OCI-M2 (cell line): ENCODE results near the gene ATP6V1G2.
A peak's percentile ranks its signal among the peaks of the same experiment; 100 is the strongest.

Experiments
- DNase-seq: peaks from one replicate; lab custom pipeline; 2025; ENCODE audit not compliant: unreplicated experiment; lab: John Stamatoyannopoulos, UW

ATP6V1G2 gene

DNA sequence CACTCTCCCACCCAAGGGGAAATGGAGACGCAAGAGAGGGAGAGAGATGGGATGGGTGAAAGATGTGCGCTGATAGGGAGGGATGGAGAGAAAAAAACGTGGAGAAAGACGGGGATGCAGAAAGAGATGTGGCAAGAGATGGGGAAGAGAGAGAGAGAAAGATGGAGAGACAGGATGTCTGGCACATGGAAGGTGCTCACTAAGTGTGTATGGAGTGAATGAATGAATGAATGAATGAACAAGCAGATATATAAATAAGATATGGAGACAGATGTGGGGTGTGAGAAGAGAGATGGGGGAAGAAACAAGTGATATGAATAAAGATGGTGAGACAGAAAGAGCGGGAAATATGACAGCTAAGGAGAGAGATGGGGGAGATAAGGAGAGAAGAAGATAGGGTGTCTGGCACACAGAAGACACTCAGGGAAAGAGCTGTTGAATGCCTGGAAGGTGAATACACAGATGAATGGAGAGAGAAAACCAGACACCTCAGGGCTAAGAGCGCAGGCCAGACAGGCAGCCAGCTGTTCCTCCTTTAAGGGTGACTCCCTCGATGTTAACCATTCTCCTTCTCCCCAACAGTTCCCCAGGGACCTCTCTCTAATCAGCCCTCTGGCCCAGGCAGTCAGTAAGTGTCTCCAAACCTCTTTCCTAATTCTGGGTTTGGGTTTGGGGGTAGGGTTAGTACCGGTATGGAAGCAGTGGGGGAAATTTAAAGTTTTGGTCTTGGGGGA is 29.7 kb upstream of the ATP6V1G2 start:
- DNase-seq, result no peak

DNA sequence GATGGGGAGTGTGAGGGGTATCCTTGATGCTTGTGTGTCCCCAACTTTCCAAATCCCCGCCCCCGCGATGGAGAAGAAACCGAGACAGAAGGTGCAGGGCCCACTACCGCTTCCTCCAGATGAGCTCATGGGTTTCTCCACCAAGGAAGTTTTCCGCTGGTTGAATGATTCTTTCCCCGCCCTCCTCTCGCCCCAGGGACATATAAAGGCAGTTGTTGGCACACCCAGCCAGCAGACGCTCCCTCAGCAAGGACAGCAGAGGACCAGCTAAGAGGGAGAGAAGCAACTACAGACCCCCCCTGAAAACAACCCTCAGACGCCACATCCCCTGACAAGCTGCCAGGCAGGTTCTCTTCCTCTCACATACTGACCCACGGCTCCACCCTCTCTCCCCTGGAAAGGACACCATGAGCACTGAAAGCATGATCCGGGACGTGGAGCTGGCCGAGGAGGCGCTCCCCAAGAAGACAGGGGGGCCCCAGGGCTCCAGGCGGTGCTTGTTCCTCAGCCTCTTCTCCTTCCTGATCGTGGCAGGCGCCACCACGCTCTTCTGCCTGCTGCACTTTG is 29.0 kb upstream of the ATP6V1G2 start, which contains the start of gene TNF:
TNF (plus strand) TSS at position 231 of the 567 bp plus-strand sequence; CDS start at position 408, 177 bp downstream.
- no peak for DNase-seq

DNA sequence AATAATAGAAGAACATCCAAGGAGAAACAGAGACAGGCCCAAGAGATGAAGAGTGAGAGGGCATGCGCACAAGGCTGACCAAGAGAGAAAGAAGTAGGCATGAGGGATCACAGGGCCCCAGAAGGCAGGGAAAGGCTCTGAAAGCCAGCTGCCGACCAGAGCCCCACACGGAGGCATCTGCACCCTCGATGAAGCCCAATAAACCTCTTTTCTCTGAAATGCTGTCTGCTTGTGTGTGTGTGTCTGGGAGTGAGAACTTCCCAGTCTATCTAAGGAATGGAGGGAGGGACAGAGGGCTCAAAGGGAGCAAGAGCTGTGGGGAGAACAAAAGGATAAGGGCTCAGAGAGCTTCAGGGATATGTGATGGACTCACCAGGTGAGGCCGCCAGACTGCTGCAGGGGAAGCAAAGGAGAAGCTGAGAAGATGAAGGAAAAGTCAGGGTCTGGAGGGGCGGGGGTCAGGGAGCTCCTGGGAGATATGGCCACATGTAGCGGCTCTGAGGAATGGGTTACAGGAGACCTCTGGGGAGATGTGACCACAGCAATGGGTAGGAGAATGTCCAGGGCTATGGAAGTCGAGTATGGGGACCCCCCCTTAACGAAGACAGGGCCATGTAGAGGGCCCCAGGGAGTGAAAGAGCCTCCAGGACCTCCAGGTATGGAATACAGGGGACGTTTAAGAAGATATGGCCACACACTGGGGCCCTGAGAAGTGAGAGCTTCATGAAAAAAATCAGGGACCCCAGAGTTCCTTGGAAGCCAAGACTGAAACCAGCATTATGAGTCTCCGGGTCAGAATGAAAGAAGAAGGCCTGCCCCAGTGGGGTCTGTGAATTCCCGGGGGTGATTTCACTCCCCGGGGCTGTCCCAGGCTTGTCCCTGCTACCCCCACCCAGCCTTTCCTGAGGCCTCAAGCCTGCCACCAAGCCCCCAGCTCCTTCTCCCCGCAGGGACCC is 28.0 kb upstream of the ATP6V1G2 start:
- no peak for DNase-seq

DNA sequence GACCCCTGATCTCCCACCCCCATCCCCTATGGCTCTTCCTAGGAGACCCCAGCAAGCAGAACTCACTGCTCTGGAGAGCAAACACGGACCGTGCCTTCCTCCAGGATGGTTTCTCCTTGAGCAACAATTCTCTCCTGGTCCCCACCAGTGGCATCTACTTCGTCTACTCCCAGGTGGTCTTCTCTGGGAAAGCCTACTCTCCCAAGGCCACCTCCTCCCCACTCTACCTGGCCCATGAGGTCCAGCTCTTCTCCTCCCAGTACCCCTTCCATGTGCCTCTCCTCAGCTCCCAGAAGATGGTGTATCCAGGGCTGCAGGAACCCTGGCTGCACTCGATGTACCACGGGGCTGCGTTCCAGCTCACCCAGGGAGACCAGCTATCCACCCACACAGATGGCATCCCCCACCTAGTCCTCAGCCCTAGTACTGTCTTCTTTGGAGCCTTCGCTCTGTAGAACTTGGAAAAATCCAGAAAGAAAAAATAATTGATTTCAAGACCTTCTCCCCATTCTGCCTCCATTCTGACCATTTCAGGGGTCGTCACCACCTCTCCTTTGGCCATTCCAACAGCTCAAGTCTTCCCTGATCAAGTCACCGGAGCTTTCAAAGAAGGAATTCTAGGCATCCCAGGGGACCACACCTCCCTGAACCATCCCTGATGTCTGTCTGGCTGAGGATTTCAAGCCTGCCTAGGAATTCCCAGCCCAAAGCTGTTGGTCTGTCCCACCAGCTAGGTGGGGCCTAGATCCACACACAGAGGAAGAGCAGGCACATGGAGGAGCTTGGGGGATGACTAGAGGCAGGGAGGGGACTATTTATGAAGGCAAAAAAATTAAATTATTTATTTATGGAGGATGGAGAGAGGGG is 27.1 kb upstream of the ATP6V1G2 start:
- DNase-seq, result no peak

DNA sequence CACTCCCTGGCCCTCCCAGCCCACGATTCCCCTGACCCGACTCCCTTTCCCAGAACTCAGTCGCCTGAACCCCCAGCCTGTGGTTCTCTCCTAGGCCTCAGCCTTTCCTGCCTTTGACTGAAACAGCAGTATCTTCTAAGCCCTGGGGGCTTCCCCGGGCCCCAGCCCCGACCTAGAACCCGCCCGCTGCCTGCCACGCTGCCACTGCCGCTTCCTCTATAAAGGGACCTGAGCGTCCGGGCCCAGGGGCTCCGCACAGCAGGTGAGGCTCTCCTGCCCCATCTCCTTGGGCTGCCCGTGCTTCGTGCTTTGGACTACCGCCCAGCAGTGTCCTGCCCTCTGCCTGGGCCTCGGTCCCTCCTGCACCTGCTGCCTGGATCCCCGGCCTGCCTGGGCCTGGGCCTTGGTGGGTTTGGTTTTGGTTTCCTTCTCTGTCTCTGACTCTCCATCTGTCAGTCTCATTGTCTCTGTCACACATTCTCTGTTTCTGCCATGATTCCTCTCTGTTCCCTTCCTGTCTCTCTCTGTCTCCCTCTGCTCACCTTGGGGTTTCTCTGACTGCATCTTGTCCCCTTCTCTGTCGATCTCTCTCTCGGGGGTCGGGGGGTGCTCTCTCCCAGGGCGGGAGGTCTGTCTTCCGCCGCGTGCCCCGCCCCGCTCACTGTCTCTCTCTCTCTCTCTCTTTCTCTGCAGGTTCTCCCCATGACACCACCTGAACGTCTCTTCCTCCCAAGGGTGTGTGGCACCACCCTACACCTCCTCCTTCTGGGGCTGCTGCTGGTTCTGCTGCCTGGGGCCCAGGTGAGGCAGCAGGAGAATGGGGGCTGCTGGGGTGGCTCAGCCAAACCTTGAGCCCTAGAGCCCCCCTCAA is 25.9 kb upstream of the ATP6V1G2 start, which contains the start of gene LTA:
LTA (plus strand) TSS at position 249 of the 871 bp plus-strand sequence; CDS start at position 703, 454 bp downstream.
- DNase-seq, result no peak

DNA sequence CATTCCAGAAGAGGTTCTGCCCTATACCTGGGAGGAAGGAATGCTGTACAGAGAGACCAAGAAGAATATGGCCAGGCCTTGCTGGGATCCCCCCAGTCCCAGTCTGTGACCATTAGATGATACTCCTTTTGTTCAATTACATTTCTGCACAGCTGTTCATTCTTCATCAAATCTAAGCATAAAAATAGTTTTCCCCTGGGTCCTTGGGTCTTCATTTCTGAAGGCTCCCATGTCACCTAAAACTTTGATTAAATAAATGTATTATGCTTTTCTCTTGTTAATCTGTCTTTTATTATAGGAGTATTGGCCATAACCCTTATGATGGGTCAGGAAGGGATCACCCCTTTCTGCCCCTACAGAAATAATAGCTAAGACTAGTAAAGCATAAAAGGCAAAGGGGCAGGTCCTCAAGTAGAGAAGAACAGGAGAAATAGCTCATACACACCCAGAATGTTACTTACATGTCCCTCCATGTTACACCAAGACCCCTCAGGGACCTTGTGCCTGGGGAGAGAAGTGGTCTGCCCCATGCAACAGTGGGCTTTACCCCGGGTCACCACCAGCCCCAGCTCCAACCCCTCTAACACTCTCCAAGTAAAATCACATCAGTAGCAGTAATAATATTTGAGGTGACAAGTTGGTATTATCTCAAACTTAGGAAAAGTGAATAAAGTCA is 23.6 kb upstream of the ATP6V1G2 start:
- DNase-seq, result no peak

DNA sequence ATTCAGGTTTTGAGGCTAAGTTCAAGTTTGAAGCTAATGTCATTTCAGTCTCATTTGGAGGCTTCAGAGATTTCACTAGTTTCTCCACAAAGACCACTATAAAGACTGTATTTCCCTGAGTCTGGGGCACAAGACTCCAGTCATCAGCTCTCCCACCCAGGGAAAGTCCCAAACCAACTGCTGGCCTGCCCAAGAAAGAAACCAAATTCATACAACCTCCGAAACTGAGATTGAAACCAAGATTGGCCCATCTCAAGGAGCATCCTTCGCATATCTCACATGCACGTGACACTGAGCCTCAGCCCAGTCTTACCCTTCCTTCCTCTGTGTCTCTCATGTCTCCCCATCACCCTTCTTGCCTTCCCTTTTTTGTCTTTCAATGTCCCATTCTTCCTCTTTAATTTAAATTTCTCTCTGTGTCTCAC is 22.1 kb upstream of the ATP6V1G2 start:
- no peak for DNase-seq

DNA sequence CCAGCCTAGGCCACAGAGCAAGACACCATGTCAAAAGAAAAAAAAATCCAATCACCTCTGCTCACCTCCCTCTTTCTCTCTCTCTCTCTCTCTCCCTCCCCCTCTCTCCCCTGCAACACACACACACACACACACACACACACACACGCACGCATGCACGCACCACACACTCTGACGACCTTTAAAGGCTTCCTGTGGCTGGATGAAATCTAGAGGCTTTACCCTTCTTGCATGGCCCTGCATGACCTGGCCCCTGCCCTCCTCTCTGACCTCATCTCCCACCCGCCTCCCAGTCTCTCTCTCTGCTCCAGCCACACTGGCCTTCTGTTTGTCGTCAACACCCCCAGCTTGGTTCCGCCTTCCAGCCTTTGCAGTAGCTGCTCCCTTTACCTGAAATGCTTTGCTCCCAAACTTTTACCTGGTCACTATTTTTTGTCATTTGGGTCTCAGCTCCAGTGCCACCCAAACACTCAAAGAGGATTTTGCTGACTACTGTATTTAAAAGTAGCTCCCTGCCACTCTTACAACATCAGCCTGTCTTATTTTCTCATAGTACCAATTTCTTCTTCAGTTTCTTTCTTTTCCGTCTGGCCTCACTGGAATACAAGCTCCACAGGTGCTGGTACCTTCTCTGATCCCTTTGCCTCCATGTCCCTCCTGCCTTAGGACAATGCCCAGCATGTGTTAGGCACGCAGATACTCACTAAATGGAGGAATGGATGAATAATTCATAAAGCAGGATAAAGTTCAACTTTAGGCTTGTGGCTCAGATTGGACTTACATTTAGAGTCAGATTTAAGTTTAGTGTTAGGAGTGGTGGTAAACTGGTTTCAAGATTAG is 21.3 kb upstream of the ATP6V1G2 start:
- no peak for DNase-seq

DNA sequence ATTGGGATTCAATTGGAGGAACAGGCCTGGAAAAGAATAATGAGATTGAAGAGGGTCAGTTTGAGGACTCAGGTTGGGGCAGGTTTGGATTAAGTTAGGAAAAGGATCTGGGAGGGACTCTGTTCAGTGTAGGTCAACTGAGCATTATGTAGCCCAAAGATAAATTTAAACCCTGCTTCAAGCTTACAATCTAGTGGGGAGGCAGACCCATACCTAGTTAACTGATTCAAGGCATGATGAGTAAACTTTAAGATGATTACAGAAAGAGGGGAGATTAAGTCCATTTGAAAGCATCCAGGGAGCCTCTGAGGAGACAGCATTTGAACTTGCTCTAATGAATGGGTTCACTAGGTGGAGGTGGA is 14.3 kb upstream of the ATP6V1G2 start:
- DNase-seq, result no peak

DNA sequence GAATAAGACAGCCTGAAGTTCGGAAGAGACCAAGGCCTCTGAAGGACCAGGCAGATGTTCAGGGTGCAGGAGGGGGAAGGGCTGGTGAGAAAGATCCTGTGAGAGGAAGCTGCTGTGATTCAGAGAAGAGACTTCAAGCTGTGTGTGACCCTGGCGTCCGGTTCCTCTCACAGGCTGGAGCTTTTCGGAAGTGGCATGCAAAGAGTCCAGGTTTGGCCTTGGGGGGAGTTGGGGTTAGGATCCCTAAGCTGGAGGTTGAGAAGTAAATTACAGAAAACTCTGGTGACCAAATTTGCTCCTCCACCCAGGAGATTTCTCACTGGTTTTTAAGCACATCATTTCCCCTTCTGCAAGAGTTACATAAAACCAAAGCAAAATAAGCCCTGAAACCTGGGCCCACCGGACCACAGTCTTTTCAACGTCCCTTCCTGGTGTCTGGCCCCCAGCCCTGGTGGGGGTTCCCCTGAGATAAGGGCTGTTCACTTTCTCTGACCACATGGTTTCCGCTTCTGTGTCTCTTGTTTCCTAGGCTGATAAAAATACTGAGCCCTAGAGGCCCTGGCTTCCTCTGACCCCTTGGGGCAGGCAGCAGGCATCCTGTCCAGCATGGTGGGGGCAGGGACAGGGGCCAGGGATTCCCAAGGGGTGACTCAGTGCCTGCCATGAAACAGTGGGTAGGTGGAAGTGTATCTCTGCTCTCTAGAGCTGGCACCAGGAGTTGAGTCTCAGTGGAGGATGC is 13.7 kb upstream of the ATP6V1G2 start:
- DNase-seq, result peak; percentile 57

DNA sequence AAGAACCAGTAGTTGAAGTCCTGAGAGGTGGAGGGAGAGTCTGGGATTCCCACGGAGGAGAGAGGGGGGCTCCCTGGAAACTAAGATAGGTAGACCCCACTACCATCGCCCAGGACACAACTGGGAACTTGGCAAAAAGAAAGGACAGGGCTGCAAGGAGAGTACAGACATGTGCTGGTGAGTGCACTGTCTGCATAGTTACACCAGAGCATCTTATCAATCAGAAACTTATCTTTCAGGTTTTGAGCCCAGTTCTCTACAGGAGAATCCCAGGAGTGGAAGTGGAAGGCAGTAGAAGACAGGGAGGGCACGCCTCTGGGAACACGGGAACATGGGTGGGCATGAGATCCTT is 13.2 kb upstream of the ATP6V1G2 start:
- no peak for DNase-seq

DNA sequence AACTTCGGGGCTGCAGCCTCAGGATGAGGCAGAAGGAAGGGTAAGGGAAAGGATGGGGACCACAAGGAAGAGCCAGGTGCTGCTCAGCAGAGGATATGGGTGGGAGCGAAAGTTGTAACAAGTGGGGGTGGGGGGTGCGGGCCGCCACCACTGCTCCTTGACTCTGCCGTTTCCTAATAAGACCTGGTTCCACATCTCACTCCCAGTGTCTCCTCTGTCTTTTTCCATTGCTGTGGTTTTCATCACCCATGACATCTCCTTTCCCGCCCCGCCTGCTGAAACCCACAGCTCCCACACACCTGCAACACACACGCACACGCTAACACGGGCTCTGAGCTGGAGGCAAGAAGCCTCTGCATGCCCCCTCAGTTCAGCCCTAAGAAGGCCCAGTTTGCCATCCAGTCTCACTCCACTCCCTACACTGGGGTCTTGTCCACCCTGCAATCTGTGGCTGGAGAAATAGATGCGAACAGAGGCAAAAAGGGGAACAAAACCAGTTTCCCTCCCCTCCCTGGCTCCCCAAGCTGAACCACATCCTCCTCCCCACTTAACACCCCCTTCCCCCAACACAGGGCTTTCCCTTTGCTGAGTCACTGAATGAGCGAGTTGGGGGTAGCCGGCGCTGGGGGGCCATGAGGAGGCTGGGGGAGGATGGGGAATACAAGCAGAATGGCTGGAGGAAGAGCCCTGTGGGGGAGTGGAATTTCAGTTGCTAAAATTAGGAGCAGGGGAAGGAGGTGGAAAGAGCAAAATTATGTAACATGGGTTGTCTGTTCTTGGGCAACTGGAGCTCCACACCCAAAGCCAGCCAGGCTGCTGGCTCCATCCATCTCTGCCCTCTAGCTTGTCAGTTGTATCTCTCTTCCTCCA is 12.5 kb upstream of the ATP6V1G2 start:
- DNase-seq, result no peak

DNA sequence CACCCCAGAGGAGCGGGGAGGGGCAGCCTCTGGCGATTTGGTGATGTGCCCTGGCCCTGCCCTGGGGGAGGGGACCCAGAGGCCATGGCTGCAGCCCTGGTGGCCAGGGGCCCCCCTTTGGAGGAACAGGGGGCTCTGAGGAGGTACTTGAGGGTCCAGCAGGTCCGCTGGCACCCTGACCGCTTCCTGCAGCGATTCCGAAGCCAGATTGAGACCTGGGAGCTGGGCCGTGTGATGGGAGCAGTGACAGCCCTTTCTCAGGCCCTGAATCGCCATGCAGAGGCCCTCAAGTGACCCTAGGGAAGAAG is 11.9 kb upstream of the ATP6V1G2 start:
- DNase-seq, result no peak

DNA sequence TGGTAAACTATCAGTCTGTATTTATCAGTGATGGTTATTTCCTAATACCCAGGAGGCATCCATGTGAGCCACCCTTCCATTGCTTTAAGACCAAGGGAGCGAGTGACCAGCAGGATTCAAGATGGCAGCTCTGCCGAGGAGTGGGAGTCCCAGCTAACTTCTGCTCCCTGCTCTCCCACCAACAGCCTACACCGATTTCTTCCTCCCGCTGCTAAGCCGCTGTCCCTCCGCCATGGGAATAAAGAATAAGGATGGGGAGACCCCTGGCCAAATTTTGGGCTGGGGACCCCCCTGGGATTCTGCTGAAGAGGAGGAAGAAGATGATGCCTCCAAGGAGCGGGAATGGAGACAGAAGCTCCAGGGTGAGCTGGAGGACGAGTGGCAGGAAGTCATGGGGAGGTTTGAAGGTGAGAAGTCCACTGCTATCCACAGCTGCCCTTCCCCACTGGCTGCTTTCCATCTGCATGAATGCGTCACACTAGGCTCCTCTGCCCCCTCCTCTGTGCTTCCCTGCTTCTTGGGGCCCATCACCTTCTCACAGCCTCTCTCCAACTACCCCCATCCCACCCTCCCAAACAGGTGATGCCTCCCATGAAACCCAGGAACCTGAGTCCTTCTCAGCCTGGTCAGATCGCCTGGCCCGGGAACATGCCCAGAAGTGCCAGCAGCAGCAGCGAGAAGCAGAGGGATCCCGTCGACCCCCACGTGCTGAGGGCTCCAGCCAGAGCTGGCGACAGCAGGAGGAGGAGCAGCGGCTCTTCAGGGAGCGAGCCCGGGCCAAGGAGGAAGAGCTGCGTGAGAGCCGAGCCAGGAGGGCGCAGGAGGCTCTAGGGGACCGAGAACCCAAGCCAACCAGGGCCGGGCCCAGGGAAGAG is 11.3 kb upstream of the ATP6V1G2 start:
- no peak for DNase-seq

DNA sequence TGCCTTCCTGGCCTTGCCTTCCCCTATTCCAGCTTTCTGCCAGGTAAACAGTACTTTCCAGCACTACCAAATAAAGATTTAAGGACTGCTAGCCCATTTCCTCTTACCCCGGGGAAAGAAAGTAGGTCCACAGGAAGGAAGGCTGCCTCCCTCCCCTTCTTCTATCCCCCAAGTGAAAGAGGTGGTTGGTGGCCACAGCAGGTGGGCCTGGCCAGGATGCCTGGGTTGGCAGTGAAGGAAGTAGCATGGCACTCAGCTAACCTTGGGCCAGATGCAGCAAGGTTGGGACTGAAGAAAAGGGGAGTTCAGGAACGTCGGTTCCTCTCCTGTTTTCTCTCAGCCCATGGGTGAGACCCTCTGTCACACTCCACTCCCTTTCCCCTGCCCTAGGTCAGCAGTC is 9.9 kb upstream of the ATP6V1G2 start:
- DNase-seq, result no peak

DNA sequence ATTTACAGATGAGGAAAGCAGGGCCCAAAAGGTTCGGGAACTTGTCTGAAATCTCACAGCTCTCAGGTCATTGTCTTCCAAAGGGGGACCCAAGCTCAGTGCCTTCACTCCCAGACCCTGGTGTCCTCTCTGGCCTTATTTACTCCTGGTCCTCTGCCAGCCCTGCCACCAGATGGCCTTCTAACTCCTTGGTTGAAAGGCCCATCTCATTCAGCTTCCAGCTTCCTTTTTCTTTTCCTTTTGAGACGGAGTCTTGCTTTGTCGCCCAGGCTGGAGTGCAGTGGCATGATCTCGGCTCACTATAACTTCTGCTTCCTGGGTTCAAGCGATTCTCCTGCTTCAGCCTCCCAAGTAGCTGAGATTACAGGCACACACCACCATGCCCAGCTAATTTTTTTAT is 5.0 kb upstream of the ATP6V1G2 start:
- DNase-seq, result peak; percentile 65
